ENCODE measurements around the gene DAAM2. TPM values are rescaled to one million over a fixed set of nuclear protein-coding genes. Genes with fewer than 3 reads are reported as not detected.

DAAM2 gene
- polyA plus RNA-seq, 2 of the 4 experiments (the other 2 are of a cell fraction) = not detected

DNA sequence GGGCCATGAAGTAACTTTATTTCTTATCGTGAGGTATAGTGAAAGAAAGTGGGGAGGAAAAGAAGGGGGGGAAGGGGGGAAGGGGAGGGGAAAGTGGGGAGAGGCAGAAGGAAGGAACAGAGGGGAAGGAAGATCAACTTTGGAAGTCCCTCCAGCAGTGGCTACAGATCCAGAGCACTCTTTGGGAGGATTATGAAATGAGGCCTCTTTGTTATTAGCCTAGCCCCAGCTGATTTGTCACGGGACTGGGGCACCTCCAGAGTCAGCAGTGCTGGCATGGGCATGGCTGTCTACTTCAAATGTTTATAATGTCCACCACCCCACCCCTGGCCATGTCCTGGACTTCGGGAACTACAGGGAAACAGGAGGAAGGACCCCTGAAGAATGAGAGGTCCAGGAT, 134.5 kb downstream of the DAAM2 start:
- DNase-seq (ENCODE audit: low read depth in 1 of 2, low spot score in 1 of 2) (no peak), FAIRE-seq (no peak), ATAC-seq (no peak)
- TF ChIP-seq ESRRA (IDR thresholded peaks at IDR 0.05; ENCODE audit: borderline replicate concordance, low read length) (no peak), ZNF302 (CRISPR knock-in tag; IDR thresholded peaks at IDR 0.05) (no peak), E2F6 (IDR thresholded peaks at IDR 0.05; ENCODE audit: borderline replicate concordance, low read depth) (no peak), BHLHE40 (IDR thresholded peaks at IDR 0.05; ENCODE audit: low read depth, low read length) (no peak)
- Histone ChIP-seq H3K27ac (no peak overlapping the region), H3K9me3 (no peaks in the 10 kb centered on the region), H3K4me3 (no peak overlapping the region), H3K4me1 (no peaks in the 10 kb centered on the region), H3K4me2 (no peak overlapping the region)
- ChIA-PET CTCF (no interaction called here), POLR2A (no interaction called here)
- WGBS (ENCODE audit: missing lambda C conversion rate) = 66% methylated on average over 3 of the region's 3 CpGs

DNA sequence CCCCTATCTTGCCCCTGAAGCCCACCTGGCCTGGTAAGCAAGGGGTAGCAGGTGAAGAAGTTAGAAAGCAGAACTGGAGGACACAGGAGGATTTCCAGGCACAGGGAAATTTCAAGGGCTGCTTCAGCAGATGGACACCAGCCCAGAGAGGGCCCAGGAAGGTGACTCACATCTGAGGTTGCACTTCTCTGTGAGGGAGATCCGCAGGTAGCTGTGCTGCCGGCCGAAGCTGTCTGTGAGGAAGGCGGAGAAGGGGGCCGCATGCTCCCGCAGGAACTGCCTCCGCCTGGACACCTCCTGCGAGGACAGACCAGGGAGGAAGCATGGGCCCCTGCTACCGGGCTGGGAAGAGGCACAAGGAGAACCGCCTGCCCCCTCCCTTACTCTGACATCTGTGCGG, 135.0 kb downstream of the DAAM2 start:
- POLR2A ChIA-PET = no interaction called here
- TF ChIP-seq BHLHE40 (IDR thresholded peaks at IDR 0.05; ENCODE audit: low read depth, low read length) = no peak
- TF ChIP-seq RNF2 (IDR thresholded peaks at IDR 0.05; ENCODE audit: borderline replicate concordance, low read depth) = no peak
- TF ChIP-seq USF2 (IDR thresholded peaks at IDR 0.05) = no peak
- no peak for TF ChIP-seq POLR2AphosphoS2 (conservative IDR thresholded peaks at IDR 0.05; ENCODE audit: low read length)
- no peak for TF ChIP-seq RFX5 (IDR thresholded peaks at IDR 0.05)
- TF ChIP-seq CBX2 (IDR thresholded peaks at IDR 0.05; ENCODE audit: borderline replicate concordance, low read depth) = no peak
- Histone ChIP-seq H3K4me2 (no peak overlapping the region), H3K4me3 (no peak overlapping the region), H3K4me1 (no peaks in the 10 kb centered on the region), H3K9me3 (no peaks in the 10 kb centered on the region), H3K27ac (no peak overlapping the region)
- WGBS (ENCODE audit: missing lambda C conversion rate) = 47% methylated on average over 10 of the region's 11 CpGs
- no peak for FAIRE-seq
- DNase-seq (ENCODE audit: low read depth in 1 of 2, low spot score in 1 of 2) = no peak
- peak in 1 of 2 experiments; percentile 37; a peak in 2 of 6 replicates for ATAC-seq
- CTCF ChIA-PET = no interaction called here

DNA sequence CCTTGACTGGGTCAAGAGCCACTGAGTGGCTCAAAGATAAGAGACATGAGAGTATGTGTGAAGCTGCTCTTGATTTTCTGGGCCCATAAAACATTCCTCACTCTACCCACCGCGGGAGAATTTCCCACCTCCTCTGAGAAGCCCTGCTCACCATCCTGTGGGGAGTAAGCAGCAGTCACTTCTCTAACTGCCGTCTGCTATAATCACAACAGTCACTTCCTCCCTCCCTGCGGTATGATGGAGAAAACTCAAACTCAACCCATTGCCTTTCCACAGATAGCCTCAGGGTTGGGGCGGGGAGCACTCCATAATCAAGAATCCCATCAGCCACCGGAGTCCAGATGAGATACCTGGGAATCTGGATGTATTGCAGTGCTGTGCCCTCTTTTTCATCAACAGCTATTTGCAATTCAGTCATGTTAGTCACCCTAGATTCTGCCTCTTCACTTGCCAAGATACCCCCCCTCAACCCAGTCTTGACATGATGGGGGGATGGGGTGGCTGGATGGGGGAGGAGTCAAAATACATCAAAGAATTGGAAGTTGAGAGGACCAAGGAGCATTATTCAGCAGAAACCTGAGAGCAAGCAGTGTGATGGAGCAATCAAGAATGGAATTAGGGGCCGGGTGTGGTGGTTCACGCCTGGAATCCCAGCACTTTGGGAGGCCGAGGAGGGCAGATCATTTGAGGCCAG, 137.0 kb downstream of the DAAM2 start:
- ChIA-PET POLR2A (no interaction called here), CTCF (interaction anchor here (0.7 kb wide), 1 partner anchor 969 kb away, joined by 4 read pairs; no protein-coding TSS in a partner anchor)
- no peaks in the 10 kb centered on the region for H3K9me3 ChIP-seq
- H3K4me1 ChIP-seq = no peaks in the 10 kb centered on the region
- no peak overlapping the region for H3K27ac ChIP-seq
- FAIRE-seq (no peak), DNase-seq (ENCODE audit: low read depth in 1 of 2, low spot score in 1 of 2) (no peak), ATAC-seq (no peak)
- 41% methylated on average over 9 of the region's 9 CpGs for WGBS (ENCODE audit: missing lambda C conversion rate)
- TF ChIP-seq CHD4 (IDR thresholded peaks at IDR 0.05; ENCODE audit: borderline replicate concordance) (no peak), KDM5A (IDR thresholded peaks at IDR 0.05) (no peak), HOXA7 (CRISPR knock-in tag; IDR thresholded peaks at IDR 0.05) (no peak), HDAC2 (IDR thresholded peaks at IDR 0.05) (no peak), NPAS2 (CRISPR knock-in tag; IDR thresholded peaks at IDR 0.05; ENCODE audit: borderline replicate concordance) (no peak), FOSL2 (IDR thresholded peaks at IDR 0.05) (no peak), FOSL2 (CRISPR knock-in tag; IDR thresholded peaks at IDR 0.05) (no peak), TP53 (CRISPR knock-in tag; IDR thresholded peaks at IDR 0.05) (no peak)
- no peak overlapping the region for H3K4me3 ChIP-seq
- H3K4me2 ChIP-seq = no peak overlapping the region

GRCh38 chr6:39929733-39930461, 137.7 kb downstream of the DAAM2 start:
- H3K9me3 ChIP-seq = no peaks in the 10 kb centered on the region
- TF ChIP-seq JUN (IDR thresholded peaks at IDR 0.05) (no peak), CHD2 (IDR thresholded peaks at IDR 0.05; ENCODE audit: low read length, partially characterized antibody) (no peak), GATA3 (IDR thresholded peaks at IDR 0.05; ENCODE audit: borderline replicate concordance) (no peak), HEYL (CRISPR knock-in tag; IDR thresholded peaks at IDR 0.05) (no peak), ZC3H11A (IDR thresholded peaks at IDR 0.05) (no peak), POLR2A (IDR thresholded peaks at IDR 0.05; ENCODE audit: low read length) (no peak), EHF (CRISPR knock-in tag; IDR thresholded peaks at IDR 0.05) (no peak), ZNF302 (CRISPR knock-in tag; IDR thresholded peaks at IDR 0.05) (no peak), USF2 (IDR thresholded peaks at IDR 0.05) (no peak), MAZ (IDR thresholded peaks at IDR 0.05; ENCODE audit: borderline replicate concordance, low read depth, low read length) (no peak)
- TF ChIP-seq, protein P1, sequence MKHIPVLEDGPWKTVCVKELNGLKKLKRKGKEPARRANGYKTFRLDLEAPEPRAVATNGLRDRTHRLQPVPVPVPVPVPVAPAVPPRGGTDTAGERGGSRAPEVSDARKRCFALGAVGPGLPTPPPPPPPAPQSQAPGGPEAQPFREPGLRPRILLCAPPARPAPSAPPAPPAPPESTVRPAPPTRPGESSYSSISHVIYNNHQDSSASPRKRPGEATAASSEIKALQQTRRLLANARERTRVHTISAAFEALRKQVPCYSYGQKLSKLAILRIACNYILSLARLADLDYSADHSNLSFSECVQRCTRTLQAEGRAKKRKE (CRISPR knock-in tag; IDR thresholded peaks at IDR 0.05; ENCODE audit: low read depth) = no peak

More at GRCh38 chr6:39929733-39930461, 137.7 kb downstream of the DAAM2 start:
- ChIA-PET POLR2A (no interaction called here), CTCF (interaction anchor here (0.7 kb wide), 1 partner anchor 969 kb away, joined by 4 read pairs; no protein-coding TSS in a partner anchor)
- no peak overlapping the region for H3K4me2 ChIP-seq
- H3K4me3 ChIP-seq = no peak overlapping the region
- FAIRE-seq = no peak
- WGBS (ENCODE audit: missing lambda C conversion rate) = 69% methylated on average over 11 of the region's 11 CpGs
- ATAC-seq = no peak
- H3K4me1 ChIP-seq = no peaks in the 10 kb centered on the region
- no peak for DNase-seq (ENCODE audit: low read depth in 1 of 2, low spot score in 1 of 2)
- H3K27ac ChIP-seq = no peak overlapping the region
